Activated CD8-positive, alpha-beta memory T cell treated with anti-CD3 and anti-CD28 coated beads for 36 hours (primary cell): ENCODE results near the gene ZBTB46. TPM values are rescaled to one million over a fixed set of nuclear protein-coding genes. Genes with fewer than 3 reads are reported as not detected.
"Not testable (repeated sequence)": the region's sequence is repeated elsewhere in the genome, so short reads cannot be mapped to it uniquely, and the experiment has no call there.

ENCODE experiments used
- CTCF ChIA-PET: fragments of 350-600 bp; sonication (Branson Sonifier 250); formaldehyde crosslinking; loops from one replicate; lab custom pipeline; 2021; ENCODE audit warnings: antibody characterized with exemption; lab: Charles Lee
- POLR2A ChIA-PET: fragments of 350-600 bp; sonication (Branson Sonifier 250); formaldehyde crosslinking; loops from one replicate; lab custom pipeline; 2021; ENCODE audit warnings: antibody characterized with exemption; lab: Charles Lee
- total RNA-seq, 2 experiments: library from RNA; stranded (reverse); gene quantifications; one replicate each; pipeline ENCODE4 v1.2.3, GENCODE V29; 2021

Gene ZBTB46
- total RNA-seq, 2 experiments from 2014 or later, result 0.25 TPM

- ChIA-PET CTCF (interaction anchor here (0.9 to 1.7 kb wide), 5 partner anchors 12 to 239 kb away, joined by 3 to 11 read pairs (median 4); partner anchors contain the start of genes ARFRP1 and ZGPAT), POLR2A (interaction anchor here (1.0 to 1.6 kb wide), 2 partner anchors 30 to 193 kb away, joined by 3 to 9 read pairs; partner anchors contain the start of genes ARFRP1 and ZGPAT)
Observed at GRCh38 chr20:63737945-63738686, 92.9 kb downstream of the ZBTB46 start.

DNA sequence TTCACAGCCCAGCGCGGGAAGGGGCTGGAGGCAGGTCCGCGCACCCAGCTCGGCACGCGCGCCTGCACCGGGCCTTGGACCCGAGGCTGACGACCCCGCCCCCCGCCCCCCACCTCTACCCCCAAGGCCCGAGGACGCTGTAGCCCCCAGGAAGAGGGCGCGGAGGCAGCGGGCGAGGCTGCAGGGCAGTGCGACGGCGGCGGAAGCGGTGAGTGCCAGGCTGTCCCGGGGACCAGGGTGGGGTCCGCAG is 93.4 kb downstream of the ZBTB46 start:
- ChIA-PET CTCF (interaction anchor here (1.2 to 2.1 kb wide), 2 partner anchors 200 to 240 kb away, joined by 3 to 8 read pairs; partner anchors contain the start of gene PTK6), POLR2A (interaction anchor here (3.0 kb wide), 1 partner anchor 30 kb away, joined by 17 read pairs; the partner anchor contains the start of genes ARFRP1 and ZGPAT)

DNA sequence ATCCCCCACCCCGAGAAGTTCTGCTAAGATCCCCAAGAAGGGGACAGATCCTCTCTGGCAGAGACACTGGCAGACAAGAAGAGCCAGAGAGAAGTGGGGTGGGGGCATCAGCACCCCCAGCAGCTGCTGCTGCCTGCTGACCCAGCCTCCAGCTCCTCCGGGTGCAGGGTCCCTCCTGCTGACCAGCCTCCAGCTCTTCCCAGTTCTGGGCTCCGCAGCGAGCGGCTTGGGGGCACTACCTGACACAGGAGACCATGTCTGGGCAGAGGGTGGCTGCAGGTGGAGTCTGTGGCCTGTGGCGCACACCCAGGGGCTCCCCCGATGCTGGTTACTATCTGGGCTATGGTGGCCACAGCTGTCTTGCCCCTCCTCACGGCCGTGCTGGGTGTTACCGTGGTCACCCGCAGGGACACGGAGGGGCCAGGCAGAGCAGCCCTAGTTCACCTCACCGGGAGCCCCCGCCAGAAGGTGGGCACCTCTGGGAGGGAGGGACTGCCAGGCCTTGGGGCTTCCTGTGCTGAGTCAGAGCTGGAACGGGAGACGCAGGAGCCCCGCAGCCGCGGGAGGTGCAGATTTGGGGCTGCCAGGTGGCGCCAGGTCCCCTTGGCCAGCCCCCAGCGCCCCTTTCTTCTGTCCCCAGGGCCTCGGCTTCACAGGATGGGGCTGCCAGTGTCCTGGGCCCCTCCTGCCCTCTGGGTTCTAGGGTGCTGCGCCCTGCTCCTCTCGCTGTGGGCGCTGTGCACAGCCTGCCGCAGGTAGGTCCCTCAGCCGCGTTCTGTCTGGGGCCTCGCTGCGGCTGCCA is 94.0 kb downstream of the ZBTB46 start:
- POLR2A ChIA-PET, result interaction anchor here (1.0 to 3.0 kb wide), 3 partner anchors 29 to 128 kb away, joined by 3 to 17 read pairs (median 5); partner anchors contain the start of genes ARFRP1, TPD52L2 and ZGPAT
- CTCF ChIA-PET, result interaction anchor here (1.2 to 2.1 kb wide), 8 partner anchors 8 to 243 kb away, joined by 3 to 8 read pairs (median 4); partner anchors contain the start of genes ARFRP1, PTK6 and ZGPAT

GRCh38 chr20:63735859-63736718 is 95.0 kb downstream of the ZBTB46 start, which contains the start of gene LIME1:
Gene LIME1 (plus strand): TSS chr20:63736664. CDS start chr20:63737550, 886 bp downstream.
- ChIA-PET POLR2A (interaction anchor here (0.5 to 3.0 kb wide), 6 partner anchors 8 to 129 kb away, joined by 3 to 17 read pairs (median 4); partner anchors contain the start of genes ARFRP1, TPD52L2 and ZGPAT), CTCF (interaction anchor here (1.1 to 2.1 kb wide), 8 partner anchors 9 to 244 kb away, joined by 3 to 8 read pairs (median 4); partner anchors contain the start of genes ARFRP1, PTK6 and ZGPAT)

DNA sequence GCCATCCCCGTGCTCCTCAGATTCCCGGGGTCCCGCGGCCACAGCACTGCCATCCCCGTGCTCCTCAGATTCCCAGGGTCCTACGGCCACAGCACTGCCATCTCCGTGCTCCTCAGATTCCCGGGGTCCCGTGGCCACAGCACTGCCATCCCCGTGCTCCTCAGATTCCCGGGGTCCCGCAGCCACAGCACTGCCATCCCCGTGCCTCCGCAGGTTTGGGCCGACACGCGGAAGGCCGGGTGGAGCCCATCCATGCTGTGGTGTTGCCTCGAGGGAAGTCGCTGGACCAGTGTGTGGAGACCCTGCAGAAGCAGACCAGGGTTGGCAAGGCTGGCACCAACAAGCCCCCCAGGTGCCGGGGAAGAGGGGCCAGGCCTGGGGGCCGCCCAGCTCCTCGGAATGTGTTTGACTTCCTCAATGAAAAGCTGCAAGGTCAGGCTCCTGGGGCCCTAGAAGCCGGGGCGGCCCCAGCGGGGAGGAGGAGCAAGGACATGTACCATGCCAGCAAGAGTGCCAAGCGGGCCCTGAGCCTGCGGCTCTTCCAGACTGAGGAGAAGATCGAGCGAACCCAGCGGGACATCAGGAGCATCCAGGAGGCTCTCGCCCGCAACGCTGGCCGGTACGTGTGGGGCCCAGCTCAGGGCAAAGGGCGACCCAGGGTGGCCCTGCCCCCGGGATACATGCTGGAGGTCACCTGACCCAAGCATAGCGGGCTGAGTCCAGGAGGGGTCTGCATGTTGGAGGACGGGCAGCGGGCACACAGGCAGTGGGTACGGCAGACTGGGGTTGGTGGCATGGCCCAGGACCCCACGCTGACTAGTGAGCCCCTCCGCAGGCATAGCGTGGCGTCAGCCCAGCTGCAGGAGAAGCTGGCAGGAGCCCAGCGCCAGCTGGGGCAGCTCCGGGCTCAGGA is 95.9 kb downstream of the ZBTB46 start:
- CTCF ChIA-PET, result interaction anchor here (1.1 to 2.1 kb wide), 4 partner anchors 14 to 197 kb away, joined by 3 to 8 read pairs (median 5); partner anchors contain the start of genes ARFRP1, PTK6 and ZGPAT
- POLR2A ChIA-PET, result interaction anchor here (3.0 kb wide), 1 partner anchor 27 kb away, joined by 17 read pairs; the partner anchor contains the start of genes ARFRP1 and ZGPAT

- ChIA-PET POLR2A (interaction anchor here (3.0 kb wide), 1 partner anchor 26 kb away, joined by 17 read pairs; the partner anchor contains the start of genes ARFRP1 and ZGPAT), CTCF (interaction anchor here (1.2 to 1.4 kb wide), 3 partner anchors 13 to 27 kb away, joined by 3 to 5 read pairs (median 3); partner anchors contain the start of gene ARFRP1)
Observed at GRCh38 chr20:63734111-63734945, 96.7 kb downstream of the ZBTB46 start.

DNA sequence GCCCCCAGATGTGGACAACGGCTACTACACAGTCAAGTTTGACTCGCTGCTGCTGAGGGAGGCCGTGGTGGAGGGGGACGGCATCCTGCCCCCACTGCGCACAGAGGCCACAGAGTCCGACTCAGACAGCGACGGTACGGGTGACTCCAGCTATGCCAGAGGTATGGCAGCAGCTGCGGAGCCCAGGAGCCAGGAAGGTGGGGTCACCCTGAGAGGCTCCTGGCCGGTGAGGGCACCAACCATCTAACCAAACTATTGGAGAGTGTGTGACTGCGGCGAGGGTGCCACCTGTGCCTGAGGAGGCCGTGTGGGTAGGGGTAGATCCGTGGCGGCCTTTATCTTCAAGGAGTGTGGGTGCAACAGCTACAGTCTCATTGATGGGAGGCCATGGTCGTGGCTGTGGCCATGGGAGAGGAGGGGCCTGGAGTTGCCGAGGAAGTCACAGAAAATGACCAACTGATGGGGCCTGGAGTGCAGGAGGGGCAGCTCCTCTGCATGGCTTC is 97.4 kb downstream of the ZBTB46 start:
- CTCF ChIA-PET, result interaction anchor here (1.2 to 1.4 kb wide), 3 partner anchors 12 to 27 kb away, joined by 3 to 5 read pairs (median 3); partner anchors contain the start of gene ARFRP1
- POLR2A ChIA-PET, result no interaction called here

GRCh38 chr20:63733117-63733516 is 97.9 kb downstream of the ZBTB46 start:
- ChIA-PET CTCF (interaction anchor here (1.2 to 1.4 kb wide), 2 partner anchors 17 to 26 kb away, joined by 3 to 5 read pairs; partner anchors contain the start of gene ARFRP1), POLR2A (no interaction called here)

- POLR2A ChIA-PET, result no interaction called here
- CTCF ChIA-PET, result interaction anchor here (1.2 kb wide), 1 partner anchor 17 kb away, joined by 3 read pairs; no protein-coding TSS in a partner anchor
Observed at GRCh38 chr20:63732118-63733095, 98.7 kb downstream of the ZBTB46 start.

- POLR2A ChIA-PET, result interaction anchor here (0.7 kb wide), 1 partner anchor 132 kb away, joined by 4 read pairs; no protein-coding TSS in a partner anchor
- CTCF ChIA-PET, result interaction anchor here (0.7 kb wide), 1 partner anchor 11 kb away, joined by 3 read pairs; no protein-coding TSS in a partner anchor
Observed at GRCh38 chr20:63731410-63731809, 99.7 kb downstream of the ZBTB46 start.

GRCh38 chr20:63730189-63730733 is 100.8 kb downstream of the ZBTB46 start:
- CTCF ChIA-PET, POLR2A ChIA-PET: not testable (repeated sequence)

- CTCF ChIA-PET, result interaction anchor here (0.9 kb wide), 1 partner anchor 15 kb away, joined by 4 read pairs; the partner anchor contains the start of genes ARFRP1 and ZGPAT
- POLR2A ChIA-PET, result not testable (repeated sequence)
Observed at GRCh38 chr20:63722967-63723622, 108.0 kb downstream of the ZBTB46 start.

DNA sequence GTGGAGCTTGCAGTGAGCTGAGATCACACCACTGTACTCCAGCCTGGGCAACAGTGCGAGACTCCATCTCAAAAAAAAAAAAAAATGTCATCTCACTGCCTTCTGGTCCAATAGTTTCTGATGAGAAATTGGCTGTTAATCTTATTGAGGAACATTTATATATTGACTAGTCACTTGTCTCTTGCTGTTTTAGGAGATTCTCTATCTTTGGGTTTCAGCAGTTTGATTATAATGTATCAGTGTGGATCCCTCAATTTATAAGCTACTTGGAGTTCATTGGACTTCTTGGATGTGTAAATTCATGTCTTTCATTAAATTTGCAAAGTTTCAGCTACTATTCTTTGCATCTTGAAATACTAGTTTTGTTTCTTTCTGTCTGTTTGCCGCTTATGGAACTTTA is 112.1 kb downstream of the ZBTB46 start:
- POLR2A ChIA-PET, result interaction anchor here (0.7 to 1.2 kb wide), 2 partner anchors 20 to 42 kb away, joined by 5 to 6 read pairs; partner anchors contain the start of gene SLC2A4RG
- CTCF ChIA-PET, result no interaction called here

DNA sequence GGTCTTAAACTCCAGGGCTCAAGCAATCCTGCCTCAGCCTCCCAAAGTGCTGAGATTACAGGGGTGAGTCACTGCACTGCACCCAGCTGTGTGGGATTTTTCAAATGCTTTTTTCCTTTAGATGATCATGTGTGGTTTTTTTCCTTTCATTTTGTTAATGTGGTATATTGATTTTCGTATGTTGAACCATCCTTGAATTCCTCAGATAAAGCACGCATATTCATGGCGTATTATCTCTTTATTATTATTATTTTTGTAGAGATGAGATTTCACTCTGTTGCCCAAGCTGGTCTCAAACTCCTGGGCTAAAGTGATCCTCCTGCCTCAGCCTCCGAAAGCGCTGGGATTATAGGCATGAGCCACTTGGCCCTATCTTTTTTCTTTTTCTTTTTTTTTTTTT is 116.2 kb downstream of the ZBTB46 start:
- ChIA-PET POLR2A (no interaction called here), CTCF (no interaction called here)
